GM19025 (cell line): Measurements from ENCODE around the gene MRPS7.

Source experiments
- ATAC-seq: cut with Tn5 transposase; IDR thresholded peaks from one replicate; pipeline ENCODE4 v1.9.1; 2021; ENCODE audit warnings: mild to moderate bottlenecking, low read depth, moderate library complexity; ENCODE audit not compliant: unreplicated experiment

The MRPS7 gene

GRCh38 chr17:75301502-75302206 is 40.0 kb downstream of the MRPS7 start:
- ATAC-seq: no peak

- ATAC-seq: no peak
Measured at GRCh38 chr17:75307957-75308731, 46.5 kb downstream of the MRPS7 start.

- no peak for ATAC-seq
Measured at GRCh38 chr17:75308732-75309629, 47.3 kb downstream of the MRPS7 start.

- ATAC-seq: peak; percentile 55
Measured at GRCh38 chr17:75313941-75314551, 52.4 kb downstream of the MRPS7 start.

GRCh38 chr17:75315541-75316243 is 54.0 kb downstream of the MRPS7 start:
- no peak for ATAC-seq
